ENCODE measurements around the gene GPATCH2L.
A peak's percentile ranks its signal among the peaks of the same experiment; 100 is the strongest.

Gene GPATCH2L

GRCh38 chr14:76204461-76205230 lies 52.9 kb downstream of the GPATCH2L start:
- TF ChIP-seq TAF1 (IDR thresholded peaks at IDR 0.05; ENCODE audit: borderline replicate concordance, low read depth, low read length) (no peak), POLR2A (IDR thresholded peaks at IDR 0.05; ENCODE audit: low read depth, low read length) (no peak), POLR2AphosphoS5 (IDR thresholded peaks at IDR 0.05; ENCODE audit: low read depth, low read length) (no peak)
- DNase-seq (ENCODE audit: insufficient read length) (no peak), FAIRE-seq (peak; percentile 56)

GRCh38 chr14:76205708-76206107 lies 54.0 kb downstream of the GPATCH2L start:
- TF ChIP-seq TAF1 (IDR thresholded peaks at IDR 0.05; ENCODE audit: borderline replicate concordance, low read depth, low read length) = no peak
- no peak for TF ChIP-seq POLR2AphosphoS5 (IDR thresholded peaks at IDR 0.05; ENCODE audit: low read depth, low read length)
- TF ChIP-seq POLR2A (IDR thresholded peaks at IDR 0.05; ENCODE audit: low read depth, low read length) = no peak
- FAIRE-seq = peak; percentile 51
- DNase-seq (ENCODE audit: insufficient read length) = no peak

GRCh38 chr14:76208340-76208739 lies 56.6 kb downstream of the GPATCH2L start:
- no peak for FAIRE-seq
- no peak for DNase-seq (ENCODE audit: insufficient read length)
- no peak for TF ChIP-seq POLR2AphosphoS5 (IDR thresholded peaks at IDR 0.05; ENCODE audit: low read depth, low read length)
- TF ChIP-seq POLR2A (IDR thresholded peaks at IDR 0.05; ENCODE audit: low read depth, low read length) = 0 out of 2 replicates have a peak, but pooled peaks have one; percentile 10

- DNase-seq (ENCODE audit: insufficient read length) = no peak
- TF ChIP-seq POLR2AphosphoS5 (IDR thresholded peaks at IDR 0.05; ENCODE audit: low read depth, low read length) = no peak
- TF ChIP-seq POLR2A (IDR thresholded peaks at IDR 0.05; ENCODE audit: low read depth, low read length) = no peak
- TF ChIP-seq TAF1 (IDR thresholded peaks at IDR 0.05; ENCODE audit: borderline replicate concordance, low read depth, low read length) = no peak
- FAIRE-seq = no peak
Observed at GRCh38 chr14:76212242-76212641, 60.5 kb downstream of the GPATCH2L start.

- no peak for FAIRE-seq
- DNase-seq (ENCODE audit: insufficient read length) = no peak
- no peak for TF ChIP-seq TAF1 (IDR thresholded peaks at IDR 0.05; ENCODE audit: borderline replicate concordance, low read depth, low read length)
- TF ChIP-seq POLR2A (IDR thresholded peaks at IDR 0.05; ENCODE audit: low read depth, low read length) = no peak
- TF ChIP-seq POLR2AphosphoS5 (IDR thresholded peaks at IDR 0.05; ENCODE audit: low read depth, low read length) = no peak
Observed at GRCh38 chr14:76217179-76217578, 65.5 kb downstream of the GPATCH2L start.

- TF ChIP-seq POLR2A (IDR thresholded peaks at IDR 0.05; ENCODE audit: low read depth, low read length) (no peak), TAF1 (IDR thresholded peaks at IDR 0.05; ENCODE audit: borderline replicate concordance, low read depth, low read length) (no peak), POLR2AphosphoS5 (IDR thresholded peaks at IDR 0.05; ENCODE audit: low read depth, low read length) (no peak)
- no peak for FAIRE-seq
- no peak for DNase-seq (ENCODE audit: insufficient read length)
Observed at GRCh38 chr14:76218662-76219061, 66.9 kb downstream of the GPATCH2L start.

GRCh38 chr14:76219873-76220272 lies 68.2 kb downstream of the GPATCH2L start:
- no peak for DNase-seq (ENCODE audit: insufficient read length)
- TF ChIP-seq POLR2A (IDR thresholded peaks at IDR 0.05; ENCODE audit: low read depth, low read length) (no peak), POLR2AphosphoS5 (IDR thresholded peaks at IDR 0.05; ENCODE audit: low read depth, low read length) (no peak), TAF1 (IDR thresholded peaks at IDR 0.05; ENCODE audit: borderline replicate concordance, low read depth, low read length) (no peak)
- no peak for FAIRE-seq

GRCh38 chr14:76227450-76228050 lies 75.8 kb downstream of the GPATCH2L start:
- FAIRE-seq = peak; percentile 64
- TF ChIP-seq POLR2AphosphoS5 (IDR thresholded peaks at IDR 0.05; ENCODE audit: low read depth, low read length) = no peak
- TF ChIP-seq TAF1 (IDR thresholded peaks at IDR 0.05; ENCODE audit: borderline replicate concordance, low read depth, low read length) = no peak
- no peak for TF ChIP-seq POLR2A (IDR thresholded peaks at IDR 0.05; ENCODE audit: low read depth, low read length)

GRCh38 chr14:76228138-76228537 lies 76.4 kb downstream of the GPATCH2L start:
- DNase-seq (ENCODE audit: insufficient read length) (no peak), FAIRE-seq (no peak)
- no peak for TF ChIP-seq POLR2A (IDR thresholded peaks at IDR 0.05; ENCODE audit: low read depth, low read length)
- TF ChIP-seq TAF1 (IDR thresholded peaks at IDR 0.05; ENCODE audit: borderline replicate concordance, low read depth, low read length) = no peak
- TF ChIP-seq POLR2AphosphoS5 (IDR thresholded peaks at IDR 0.05; ENCODE audit: low read depth, low read length) = no peak

More at GRCh38 chr14:76227450-76228050, 75.8 kb downstream of the GPATCH2L start:
- no peak for DNase-seq (ENCODE audit: insufficient read length)

GRCh38 chr14:76232800-76233199 lies 81.1 kb downstream of the GPATCH2L start:
- TF ChIP-seq POLR2A (IDR thresholded peaks at IDR 0.05; ENCODE audit: low read depth, low read length) (no peak), TAF1 (IDR thresholded peaks at IDR 0.05; ENCODE audit: borderline replicate concordance, low read depth, low read length) (no peak), POLR2AphosphoS5 (IDR thresholded peaks at IDR 0.05; ENCODE audit: low read depth, low read length) (no peak)
- FAIRE-seq (no peak), DNase-seq (ENCODE audit: insufficient read length) (no peak)

DNA sequence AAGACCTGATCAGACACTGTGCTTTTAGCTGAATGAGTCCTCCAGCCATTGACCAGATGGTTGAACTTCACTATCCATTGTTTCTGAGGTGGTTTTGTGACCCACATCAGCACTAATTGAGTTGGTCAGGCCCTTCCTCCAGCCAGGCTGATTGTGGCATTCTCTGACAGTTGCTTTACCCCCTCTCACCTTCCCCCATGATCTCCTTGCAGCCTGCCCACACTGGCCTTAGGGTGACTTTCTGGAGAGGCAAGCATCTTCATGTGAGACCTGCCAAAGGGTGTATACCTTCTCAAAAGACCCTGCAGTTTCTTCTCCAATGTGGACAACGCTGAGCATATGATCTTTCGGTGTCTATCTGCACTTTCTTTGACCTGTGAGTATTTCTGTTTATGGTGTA lies 83.9 kb downstream of the GPATCH2L start:
- FAIRE-seq = peak; percentile 64
- TF ChIP-seq TAF1 (IDR thresholded peaks at IDR 0.05; ENCODE audit: borderline replicate concordance, low read depth, low read length) (no peak), POLR2AphosphoS5 (IDR thresholded peaks at IDR 0.05; ENCODE audit: low read depth, low read length) (no peak), POLR2A (IDR thresholded peaks at IDR 0.05; ENCODE audit: low read depth, low read length) (no peak)
- DNase-seq (ENCODE audit: insufficient read length) = no peak

All from GM12892 (cell line).